Neural cell (in vitro differentiated cells): ENCODE data around the gene ZNF568. TPM values are rescaled to one million over a fixed set of nuclear protein-coding genes. Genes with fewer than 3 reads are reported as not detected.

Source experiments
- H2AFZ ChIP-seq: fragments of 200-600, 300-800 bp; sonication (generic), shearing (Covaris generic); 2 replicates; pipeline ENCODE4 v1.6.0; 2014; ENCODE audit warnings: low read depth, mild to moderate bottlenecking, antibody characterized with exemption, low read length, moderate library complexity
- H3F3A ChIP-seq: fragments of 200-600 bp; shearing (Covaris generic); 2 replicates; pipeline ENCODE4 v1.6.1; 2016; ENCODE audit warnings: mild to moderate bottlenecking, moderate library complexity, mixed read lengths, antibody characterized with exemption, low read length; ENCODE audit not compliant: insufficient read depth, poor library complexity, severe bottlenecking
- H3K27ac ChIP-seq: fragments of 200-600, 300-800 bp; sonication (generic), shearing (Covaris generic); 2 replicates; pipeline ENCODE4 v1.5.1; 2014; ENCODE audit warnings: mild to moderate bottlenecking, low read length, moderate library complexity
- H3K27me3 ChIP-seq: fragments of 300-800, 200-600 bp; sonication (generic), shearing (Covaris generic); 2 replicates; pipeline ENCODE4 v1.6.0; 2014; ENCODE audit warnings: mild to moderate bottlenecking, low read depth, low read length, moderate library complexity; ENCODE audit not compliant: insufficient read depth
- H3K36me3 ChIP-seq: fragments of 300-800, 200-600 bp; sonication (generic), shearing (Covaris generic); 2 replicates; pipeline ENCODE4 v1.5.1; 2014; ENCODE audit warnings: mild to moderate bottlenecking, antibody characterized with exemption, low read length, moderate library complexity; ENCODE audit not compliant: insufficient read depth
- H3K4me2 ChIP-seq: fragments of 300-800, 200-600 bp; sonication (generic), shearing (Covaris generic); 2 replicates; pipeline ENCODE4 v1.6.0; 2014; ENCODE audit warnings: mild to moderate bottlenecking, low read length
- H3K4me3 ChIP-seq: fragments of 300-800, 200-600 bp; sonication (generic), shearing (Covaris generic); 2 replicates; pipeline ENCODE4 v1.5.1; 2014; ENCODE audit warnings: mild to moderate bottlenecking, low read length, moderate library complexity
- H3K79me2 ChIP-seq: fragments of 200-600 bp; shearing (Covaris generic); replicated peaks from 2 replicates; pipeline ENCODE4 v1.6.0; 2014; ENCODE audit warnings: mild to moderate bottlenecking, low read length, moderate library complexity; ENCODE audit not compliant: insufficient read depth
- H3K9ac ChIP-seq: fragments of 300-800, 200-600 bp; sonication (generic), shearing (Covaris generic); 2 replicates; pipeline ENCODE4 v1.6.1; 2016; ENCODE audit warnings: mild to moderate bottlenecking, low read length, mixed read lengths
- H3K9me2 ChIP-seq: fragments of 200-600 bp; shearing (Covaris generic); 2 replicates; pipeline ENCODE4 v1.6.1; 2016; ENCODE audit warnings: mild to moderate bottlenecking, low read length, mixed read lengths; ENCODE audit not compliant: insufficient read depth
- H3K9me3 ChIP-seq: fragments of 200-600, 300-800 bp; sonication (generic), shearing (Covaris generic); 2 replicates; pipeline ENCODE4 v1.6.1; 2016; ENCODE audit warnings: mild to moderate bottlenecking, mixed run types, low read length, moderate library complexity, mixed read lengths
- H4K20me1 ChIP-seq: fragments of 200-600 bp; shearing (Covaris generic); 2 replicates; pipeline ENCODE4 v1.6.1; 2016; ENCODE audit warnings: mild to moderate bottlenecking, mixed run types; ENCODE audit not compliant: insufficient read depth
- CTCF ChIP-seq: fragments of 450-650 bp; IDR thresholded peaks from 2 replicates; pipeline ENCODE4 v1.5.1; 2014; ENCODE audit warnings: antibody characterized with exemption, mild to moderate bottlenecking, moderate library complexity; ENCODE audit not compliant: poor library complexity, severe bottlenecking
- EP300 ChIP-seq: fragments of 450-650 bp; conservative IDR thresholded peaks from 2 replicates; pipeline ENCODE4 v1.6.1; 2014; ENCODE audit warnings: antibody characterized with exemption, mild to moderate bottlenecking, moderate library complexity; ENCODE audit not compliant: poor library complexity, severe bottlenecking
- EZH2 ChIP-seq: fragments of 200-600, 300-800 bp; shearing (Covaris generic), sonication (generic); IDR thresholded peaks from 2 replicates; pipeline ENCODE4 v1.6.1; 2014; ENCODE audit warnings: antibody characterized with exemption, low read length, borderline replicate concordance, mild to moderate bottlenecking; ENCODE audit not compliant: insufficient read depth, poor library complexity, severe bottlenecking
- MXI1 ChIP-seq: fragments of 450-650 bp; conservative IDR thresholded peaks from 2 replicates; pipeline ENCODE4 v1.6.1; 2014; ENCODE audit warnings: antibody characterized with exemption, mild to moderate bottlenecking; ENCODE audit not compliant: poor library complexity, severe bottlenecking
- POLR2AphosphoS5 ChIP-seq: IDR thresholded peaks from 2 replicates; pipeline ENCODE4 v1.6.1; 2012
- RAD21 ChIP-seq: fragments of 450-650 bp; conservative IDR thresholded peaks from 2 replicates; pipeline ENCODE4 v1.6.1; 2014; ENCODE audit warnings: antibody characterized with exemption, mild to moderate bottlenecking, moderate library complexity
- REST ChIP-seq: IDR thresholded peaks from 2 replicates; pipeline ENCODE4 v1.6.1; 2012; ENCODE audit warnings: borderline replicate concordance
- SMC3 ChIP-seq: fragments of 450-650 bp; conservative IDR thresholded peaks from 2 replicates; pipeline ENCODE4 v1.6.1; 2014; ENCODE audit warnings: antibody characterized with exemption, mild to moderate bottlenecking, moderate library complexity; ENCODE audit not compliant: poor library complexity
- TAF1 ChIP-seq: IDR thresholded peaks from 2 replicates; pipeline ENCODE4 v1.6.1; 2012; ENCODE audit warnings: low read depth
- polyA plus RNA-seq: library from polyadenylated mRNA; depleted of rRNA; stranded (reverse); fragments of >200 nt; gene quantifications from 2 replicates; pipeline ENCODE4 v1.2.3, GENCODE V29; 2014

Gene ZNF568
- polyA plus RNA-seq, 1 donor from 2014 or later = 19.2 TPM

GRCh38 chr19:36931684-36932083 lies 15.6 kb downstream of the ZNF568 start:
- Histone ChIP-seq H3K9me2 (no peaks in the 10 kb centered on the region), H3K27ac (no peak overlapping the region), H3K9me3 (no peaks in the 10 kb centered on the region), H3F3A (no peaks in the 10 kb centered on the region), H4K20me1 (no peaks in the 10 kb centered on the region), H2AFZ (no peak overlapping the region), H3K4me2 (no peak overlapping the region), H3K27me3 (no peaks in the 10 kb centered on the region), H3K4me3 (no peak overlapping the region), H3K79me2 (no peaks in the 10 kb centered on the region), H3K36me3 (peaks cover 3% of the 10 kb centered on the region), H3K9ac (no peak overlapping the region)
- TF ChIP-seq RAD21 = no peak
- TF ChIP-seq REST = no peak
- no peak for TF ChIP-seq CTCF
- no peak for TF ChIP-seq MXI1
- no peak for TF ChIP-seq EZH2
- TF ChIP-seq EP300 = no peak
- no peak for TF ChIP-seq POLR2AphosphoS5
- no peak for TF ChIP-seq SMC3
- TF ChIP-seq TAF1 = no peak

GRCh38 chr19:36939153-36939552 lies 23.0 kb downstream of the ZNF568 start:
- Histone ChIP-seq H3K79me2 (no peaks in the 10 kb centered on the region), H3K36me3 (peaks cover 12% of the 10 kb centered on the region), H3K9me3 (no peaks in the 10 kb centered on the region), H3K9ac (no peak overlapping the region), H3K9me2 (no peaks in the 10 kb centered on the region), H3F3A (no peaks in the 10 kb centered on the region), H3K4me3 (no peak overlapping the region), H3K4me2 (no peak overlapping the region), H2AFZ (no peak overlapping the region), H4K20me1 (no peaks in the 10 kb centered on the region), H3K27me3 (no peaks in the 10 kb centered on the region), H3K27ac (no peak overlapping the region)
- TF ChIP-seq EP300 = no peak
- no peak for TF ChIP-seq REST
- TF ChIP-seq RAD21 = no peak
- no peak for TF ChIP-seq MXI1
- TF ChIP-seq TAF1 = no peak
- no peak for TF ChIP-seq POLR2AphosphoS5
- no peak for TF ChIP-seq CTCF
- no peak for TF ChIP-seq SMC3
